ENCODE data around the gene SGK1. TPM values are rescaled to one million over a fixed set of nuclear protein-coding genes. Genes with fewer than 3 reads are reported as not detected.

The SGK1 gene
- total and polyA plus RNA-seq, 2 donors from 2014 or later, result 142 to 324 TPM

GRCh38 chr6:134315189-134315588 is 2.7 kb downstream of the SGK1 start:
- no peak for FAIRE-seq
- no peak overlapping the region for H3K27ac ChIP-seq (ENCODE audit: low read depth in 2 of 2, low read length in 2 of 2)

DNA sequence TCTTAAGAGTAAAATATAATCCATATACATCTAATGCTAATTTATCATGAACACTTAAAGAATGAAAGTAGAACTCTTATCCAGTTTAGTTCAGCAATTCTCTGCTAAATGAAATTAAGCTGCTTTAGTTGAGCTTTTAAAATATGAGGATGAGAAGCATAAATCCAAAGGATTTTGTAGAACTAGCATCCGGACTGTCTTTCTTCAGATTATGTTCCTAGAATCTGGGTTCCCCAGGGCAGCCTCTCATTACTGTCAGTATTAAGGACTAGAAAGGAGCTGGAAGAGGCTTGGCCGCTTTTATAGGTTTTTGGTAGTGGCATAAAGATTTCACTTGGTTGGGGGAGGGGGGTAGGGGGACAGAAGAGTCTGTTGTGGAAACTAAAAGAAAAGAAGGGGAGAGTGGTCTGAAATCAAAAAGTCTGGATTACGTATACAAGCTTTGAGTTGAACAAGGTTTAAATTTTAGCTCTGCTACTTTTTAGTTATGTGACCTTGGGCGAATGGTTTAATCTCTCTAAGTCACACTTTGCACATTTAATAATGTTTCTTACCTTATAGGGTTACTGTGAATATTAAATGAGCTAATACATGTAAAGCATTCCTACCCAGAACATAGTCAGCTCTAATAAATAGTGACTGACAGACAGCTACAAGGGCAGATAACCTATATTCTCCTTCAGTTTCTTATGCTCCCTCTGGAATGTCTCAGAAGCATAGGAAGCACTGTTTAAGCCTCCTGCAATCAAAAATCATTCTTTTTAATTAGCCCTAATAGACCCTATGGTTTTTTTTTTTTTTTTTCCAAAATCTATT is 3.7 kb downstream of the SGK1 start:
- no peaks in the 10 kb centered on the region for H3K9me3 ChIP-seq (ENCODE audit: control insufficient read depth in 2 of 3, insufficient read depth in 1 of 3, low read length in 3 of 3)
- peaks cover 2% of the 10 kb centered on the region for H3K27me3 ChIP-seq (ENCODE audit: control insufficient read depth, insufficient read depth, low read length)
- no peak for TF ChIP-seq CTCF (IDR thresholded peaks at IDR 0.05; ENCODE audit: borderline replicate concordance, extremely low read depth, insufficient read depth)
- DNase-seq, result no peak
- peaks cover 0 to 3% (median 0%) of the 10 kb centered on the region in 3 donors for H3K4me1 ChIP-seq (ENCODE audit: control insufficient read depth in 2 of 3, insufficient read depth in 2 of 3, low read depth in 1 of 3, low read length in 3 of 3)
- H3K36me3 ChIP-seq (ENCODE audit: control insufficient read depth in 2 of 3, insufficient read depth in 3 of 3, low read length in 3 of 3), result no peaks in the 10 kb centered on the region
- intact Hi-C loops (cut with DNase I), result no loop called here
- no peak overlapping the region for H3K27ac ChIP-seq (ENCODE audit: low read depth in 2 of 2, low read length in 2 of 2)
- H3K4me3 ChIP-seq (ENCODE audit: low read length in 3 of 3), result no peak overlapping the region
- H3K9ac ChIP-seq (ENCODE audit: low read length in 3 of 3), result no peak overlapping the region
- no peak for FAIRE-seq

More at GRCh38 chr6:134315189-134315588, 2.7 kb downstream of the SGK1 start:
- H3K36me3 ChIP-seq (ENCODE audit: control insufficient read depth in 2 of 3, insufficient read depth in 3 of 3, low read length in 3 of 3), result no peaks in the 10 kb centered on the region
- no peaks in the 10 kb centered on the region for H3K9me3 ChIP-seq (ENCODE audit: control insufficient read depth in 2 of 3, insufficient read depth in 1 of 3, low read length in 3 of 3)
- H3K27me3 ChIP-seq (ENCODE audit: control insufficient read depth, insufficient read depth, low read length), result peaks cover 2% of the 10 kb centered on the region
- peaks cover 0 to 3% (median 0%) of the 10 kb centered on the region in 3 donors for H3K4me1 ChIP-seq (ENCODE audit: control insufficient read depth in 2 of 3, insufficient read depth in 2 of 3, low read depth in 1 of 3, low read length in 3 of 3)
- no peak for DNase-seq
- intact Hi-C loops (cut with DNase I), result no loop called here
- H3K4me3 ChIP-seq (ENCODE audit: low read length in 3 of 3), result no peak overlapping the region
- no peak for TF ChIP-seq CTCF (IDR thresholded peaks at IDR 0.05; ENCODE audit: borderline replicate concordance, extremely low read depth, insufficient read depth)
- no peak overlapping the region for H3K9ac ChIP-seq (ENCODE audit: low read length in 3 of 3)

DNA sequence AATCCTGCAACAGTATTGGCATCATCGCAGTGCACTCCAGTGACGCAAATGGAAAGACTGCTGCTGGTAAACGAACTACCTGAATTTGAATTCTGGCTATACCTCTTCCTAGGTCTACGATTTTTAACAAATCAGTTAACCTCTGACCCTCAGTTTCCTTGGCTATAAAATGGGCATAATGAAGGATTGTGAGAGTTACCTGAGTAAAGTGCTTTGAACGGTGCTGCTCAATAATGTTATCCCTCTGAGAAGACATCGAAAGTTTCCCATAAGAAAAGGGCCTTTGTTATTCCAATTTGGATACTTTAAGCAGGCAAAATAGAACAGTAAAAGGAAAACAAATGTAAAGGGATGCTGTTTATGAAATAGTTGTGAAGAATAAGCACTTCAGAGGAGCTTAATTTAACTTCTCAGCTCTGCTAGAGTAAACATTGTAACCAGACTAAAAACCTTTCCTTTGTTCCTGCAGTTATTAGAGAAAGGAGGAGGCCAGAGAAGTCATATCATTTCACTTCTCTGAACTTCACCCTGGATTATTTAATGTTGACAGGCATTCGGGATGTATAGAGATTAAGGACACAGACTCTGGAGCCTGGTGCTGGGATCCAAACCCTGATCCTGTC is 5.8 kb downstream of the SGK1 start:
- DNase-seq, result no peak
- H3K27ac ChIP-seq (ENCODE audit: low read depth in 2 of 2, low read length in 2 of 2), result no peak overlapping the region
- FAIRE-seq, result no peak
- H3K4me3 ChIP-seq (ENCODE audit: low read length in 3 of 3), result no peak overlapping the region
- H3K9me3 ChIP-seq (ENCODE audit: control insufficient read depth in 2 of 3, insufficient read depth in 1 of 3, low read length in 3 of 3), result no peaks in the 10 kb centered on the region
- H3K9ac ChIP-seq (ENCODE audit: low read length in 3 of 3), result no peak overlapping the region
- no peaks in the 10 kb centered on the region for H3K36me3 ChIP-seq (ENCODE audit: control insufficient read depth in 2 of 3, insufficient read depth in 3 of 3, low read length in 3 of 3)
- no peak for TF ChIP-seq CTCF (IDR thresholded peaks at IDR 0.05; ENCODE audit: borderline replicate concordance, extremely low read depth, insufficient read depth)
- H3K4me1 ChIP-seq (ENCODE audit: control insufficient read depth in 2 of 3, insufficient read depth in 2 of 3, low read depth in 1 of 3, low read length in 3 of 3), result no peaks in the 10 kb centered on the region
- H3K27me3 ChIP-seq (ENCODE audit: control insufficient read depth, insufficient read depth, low read length), result peaks cover 2% of the 10 kb centered on the region
- intact Hi-C loops (cut with DNase I), result no loop called here

All from kidney (tissue), 14 donors.